Measurements from ENCODE around the gene ARID1A. TPM values are rescaled to one million over a fixed set of nuclear protein-coding genes. Genes with fewer than 3 reads are reported as not detected.

The ARID1A gene
- total RNA-seq, 1 donor from 2014 or later: 85.1 TPM

- H2AFZ ChIP-seq (ENCODE audit: low read depth, low read length): no peak overlapping the region
- no peaks in the 10 kb centered on the region for H3K27me3 ChIP-seq (ENCODE audit: insufficient read depth, low read length)
- H3K79me2 ChIP-seq (ENCODE audit: insufficient read depth, low read length): peaks cover 99% of the 10 kb centered on the region
- no peak overlapping the region for H3K27ac ChIP-seq (ENCODE audit: low read depth, low read length)
- no peaks in the 10 kb centered on the region for H3K36me3 ChIP-seq (ENCODE audit: insufficient read depth, low read length)
- H3K4me2 ChIP-seq (ENCODE audit: low read length): peak overlapping the region; percentile 91
- no peak for TF ChIP-seq EZH2 (IDR thresholded peaks at IDR 0.05; ENCODE audit: insufficient read depth, low read length)
- TF ChIP-seq, protein P1, sequence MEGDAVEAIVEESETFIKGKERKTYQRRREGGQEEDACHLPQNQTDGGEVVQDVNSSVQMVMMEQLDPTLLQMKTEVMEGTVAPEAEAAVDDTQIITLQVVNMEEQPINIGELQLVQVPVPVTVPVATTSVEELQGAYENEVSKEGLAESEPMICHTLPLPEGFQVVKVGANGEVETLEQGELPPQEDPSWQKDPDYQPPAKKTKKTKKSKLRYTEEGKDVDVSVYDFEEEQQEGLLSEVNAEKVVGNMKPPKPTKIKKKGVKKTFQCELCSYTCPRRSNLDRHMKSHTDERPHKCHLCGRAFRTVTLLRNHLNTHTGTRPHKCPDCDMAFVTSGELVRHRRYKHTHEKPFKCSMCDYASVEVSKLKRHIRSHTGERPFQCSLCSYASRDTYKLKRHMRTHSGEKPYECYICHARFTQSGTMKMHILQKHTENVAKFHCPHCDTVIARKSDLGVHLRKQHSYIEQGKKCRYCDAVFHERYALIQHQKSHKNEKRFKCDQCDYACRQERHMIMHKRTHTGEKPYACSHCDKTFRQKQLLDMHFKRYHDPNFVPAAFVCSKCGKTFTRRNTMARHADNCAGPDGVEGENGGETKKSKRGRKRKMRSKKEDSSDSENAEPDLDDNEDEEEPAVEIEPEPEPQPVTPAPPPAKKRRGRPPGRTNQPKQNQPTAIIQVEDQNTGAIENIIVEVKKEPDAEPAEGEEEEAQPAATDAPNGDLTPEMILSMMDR (IDR thresholded peaks at IDR 0.05; ENCODE audit: insufficient read depth, low read depth, low read length): no peak
- Mint-ChIP-seq H3K4me3 (ENCODE audit: unreplicated experiment) (no peak overlapping the region), H3K36me3 (ENCODE audit: low read depth, unreplicated experiment) (no peaks in the 10 kb centered on the region), H3K4me1 (ENCODE audit: low read depth, unreplicated experiment) (peaks cover 18% of the 10 kb centered on the region), H3K9me3 (ENCODE audit: unreplicated experiment) (no peaks in the 10 kb centered on the region), H3K27me3 (ENCODE audit: low read depth, unreplicated experiment) (no peaks in the 10 kb centered on the region), H3K27ac (ENCODE audit: unreplicated experiment) (no peak overlapping the region)
- no peak for DNase-seq (ENCODE audit: low read depth)
- H3K4me3 ChIP-seq (ENCODE audit: insufficient read depth, low read depth, low read length): no peak overlapping the region
- no peaks in the 10 kb centered on the region for H3K9me3 ChIP-seq (ENCODE audit: insufficient read depth, low read depth, low read length)
- FAIRE-seq: no peak
- peaks cover 94% of the 10 kb centered on the region for H4K20me1 ChIP-seq (ENCODE audit: insufficient read depth, low read length)
- H3K4me1 ChIP-seq (ENCODE audit: insufficient read depth, low read length): peaks cover 66% of the 10 kb centered on the region
- peak overlapping the region; percentile 19 for H3K9ac ChIP-seq (ENCODE audit: low read length)
These were observed 6.3 kb downstream of the ARID1A start for GRCh38 chr1:26701995-26702679.

- peaks cover 66% of the 10 kb centered on the region for H3K4me1 ChIP-seq (ENCODE audit: insufficient read depth, low read length)
- H3K27ac ChIP-seq (ENCODE audit: low read depth, low read length): no peak overlapping the region
- peaks cover 99% of the 10 kb centered on the region for H3K79me2 ChIP-seq (ENCODE audit: insufficient read depth, low read length)
- Mint-ChIP-seq H3K9me3 (ENCODE audit: unreplicated experiment) (no peaks in the 10 kb centered on the region), H3K27me3 (ENCODE audit: low read depth, unreplicated experiment) (no peaks in the 10 kb centered on the region), H3K27ac (ENCODE audit: unreplicated experiment) (no peak overlapping the region), H3K36me3 (ENCODE audit: low read depth, unreplicated experiment) (no peaks in the 10 kb centered on the region), H3K4me3 (ENCODE audit: unreplicated experiment) (no peak overlapping the region), H3K4me1 (ENCODE audit: low read depth, unreplicated experiment) (peaks cover 20% of the 10 kb centered on the region)
- no peaks in the 10 kb centered on the region for H3K9me3 ChIP-seq (ENCODE audit: insufficient read depth, low read depth, low read length)
- FAIRE-seq: no peak
- TF ChIP-seq EZH2 (IDR thresholded peaks at IDR 0.05; ENCODE audit: insufficient read depth, low read length): no peak
- TF ChIP-seq, protein P1 (IDR thresholded peaks at IDR 0.05; ENCODE audit: insufficient read depth, low read depth, low read length): no peak
- no peaks in the 10 kb centered on the region for H3K36me3 ChIP-seq (ENCODE audit: insufficient read depth, low read length)
- peaks cover 99% of the 10 kb centered on the region for H4K20me1 ChIP-seq (ENCODE audit: insufficient read depth, low read length)
- no peak overlapping the region for H3K9ac ChIP-seq (ENCODE audit: low read length)
- peak overlapping the region; percentile 91 for H3K4me2 ChIP-seq (ENCODE audit: low read length)
- no peaks in the 10 kb centered on the region for H3K27me3 ChIP-seq (ENCODE audit: insufficient read depth, low read length)
- no peak for DNase-seq (ENCODE audit: low read depth)
- no peak overlapping the region for H2AFZ ChIP-seq (ENCODE audit: low read depth, low read length)
- no peak overlapping the region for H3K4me3 ChIP-seq (ENCODE audit: insufficient read depth, low read depth, low read length)
These were observed 6.8 kb downstream of the ARID1A start for GRCh38 chr1:26702680-26703038.

- H3K36me3 ChIP-seq (ENCODE audit: insufficient read depth, low read length): no peaks in the 10 kb centered on the region
- Mint-ChIP-seq H3K27me3 (ENCODE audit: low read depth, unreplicated experiment) (no peaks in the 10 kb centered on the region), H3K9me3 (ENCODE audit: unreplicated experiment) (no peaks in the 10 kb centered on the region), H3K4me1 (ENCODE audit: low read depth, unreplicated experiment) (peaks cover 24% of the 10 kb centered on the region), H3K4me3 (ENCODE audit: unreplicated experiment) (peak overlapping the region; percentile 47), H3K36me3 (ENCODE audit: low read depth, unreplicated experiment) (no peaks in the 10 kb centered on the region), H3K27ac (ENCODE audit: unreplicated experiment) (no peak overlapping the region)
- H3K9me3 ChIP-seq (ENCODE audit: insufficient read depth, low read depth, low read length): no peaks in the 10 kb centered on the region
- no peak overlapping the region for H3K4me3 ChIP-seq (ENCODE audit: insufficient read depth, low read depth, low read length)
- TF ChIP-seq, protein P1 (IDR thresholded peaks at IDR 0.05; ENCODE audit: insufficient read depth, low read depth, low read length): no peak
- no peak for TF ChIP-seq EZH2 (IDR thresholded peaks at IDR 0.05; ENCODE audit: insufficient read depth, low read length)
- H4K20me1 ChIP-seq (ENCODE audit: insufficient read depth, low read length): peaks cover 97% of the 10 kb centered on the region
- peak overlapping the region; percentile 4 for H3K4me2 ChIP-seq (ENCODE audit: low read length)
- H3K27ac ChIP-seq (ENCODE audit: low read depth, low read length): no peak overlapping the region
- peaks cover 99% of the 10 kb centered on the region for H3K79me2 ChIP-seq (ENCODE audit: insufficient read depth, low read length)
- DNase-seq (ENCODE audit: low read depth) (no peak), FAIRE-seq (no peak)
- H3K27me3 ChIP-seq (ENCODE audit: insufficient read depth, low read length): no peaks in the 10 kb centered on the region
- H2AFZ ChIP-seq (ENCODE audit: low read depth, low read length): no peak overlapping the region
- H3K9ac ChIP-seq (ENCODE audit: low read length): no peak overlapping the region
- peaks cover 64% of the 10 kb centered on the region for H3K4me1 ChIP-seq (ENCODE audit: insufficient read depth, low read length)
These were observed 7.7 kb downstream of the ARID1A start for GRCh38 chr1:26703478-26703877.

All from astrocyte (in vitro differentiated cells and primary cell).